Trophoblast cell (in vitro differentiated cells and primary cell): ENCODE data around the gene MPV17L.

ENCODE experiments used
- DNase-seq, 2 donors: peaks; one replicate each; pipeline ENCODE4 v3.0.0-alpha.2; 2016
- H2AFZ ChIP-seq: 2 replicates; pipeline ENCODE4 v1.6.1; 2013; ENCODE audit warnings: low read length, moderate library complexity, mild to moderate bottlenecking; ENCODE audit not compliant: insufficient read depth, poor library complexity
- H2AK5ac ChIP-seq: 2 replicates; pipeline ENCODE4 v1.6.1; 2013; ENCODE audit warnings: mild to moderate bottlenecking, low read length
- H2BK120ac ChIP-seq: 2 replicates; pipeline ENCODE4 v1.6.1; 2013; ENCODE audit warnings: low read length, mild to moderate bottlenecking, moderate library complexity; ENCODE audit not compliant: insufficient read depth, poor library complexity
- H2BK12ac ChIP-seq: 2 replicates; pipeline ENCODE4 v1.6.1; 2013; ENCODE audit warnings: mild to moderate bottlenecking, low read length, moderate library complexity
- H2BK5ac ChIP-seq: 2 replicates; pipeline ENCODE4 v1.6.1; 2013; ENCODE audit warnings: low read length, low read depth, moderate library complexity, mild to moderate bottlenecking; ENCODE audit not compliant: poor library complexity
- H3K14ac ChIP-seq: 2 replicates; pipeline ENCODE4 v1.6.1; 2013; ENCODE audit warnings: mild to moderate bottlenecking, low read length
- H3K18ac ChIP-seq: 2 replicates; pipeline ENCODE4 v1.6.1; 2013; ENCODE audit warnings: mild to moderate bottlenecking, low read length
- H3K23ac ChIP-seq: 2 replicates; pipeline ENCODE4 v1.6.1; 2013; ENCODE audit warnings: low read length
- H3K27ac ChIP-seq: 2 replicates; pipeline ENCODE4 v1.5.1; 2013; ENCODE audit warnings: low read depth, mild to moderate bottlenecking, inconsistent platforms, low read length, moderate library complexity
- H3K27me3 ChIP-seq: 2 replicates; pipeline ENCODE4 v1.6.1; 2013; ENCODE audit warnings: inconsistent platforms, mild to moderate bottlenecking, low read length, moderate library complexity; ENCODE audit not compliant: insufficient read depth
- H3K36me3 ChIP-seq, 2 experiments: 1 replicate in 1 of 2; 2 replicates in 1 of 2; pipeline ENCODE4 v1.6.1; 2013; ENCODE audit warnings: low read length in 2 of 2, mild to moderate bottlenecking in 2 of 2, moderate library complexity in 1 of 2; ENCODE audit not compliant: insufficient read depth in 2 of 2, control insufficient read depth in 1 of 2
- H3K4ac ChIP-seq: 2 replicates; pipeline ENCODE4 v1.6.1; 2013; ENCODE audit warnings: low read depth, mild to moderate bottlenecking, low read length, moderate library complexity
- H3K4me1 ChIP-seq, 2 experiments: 1 replicate in 1 of 2; 2 replicates in 1 of 2; pipeline ENCODE4 v1.6.1; 2013; ENCODE audit warnings: low read length in 2 of 2, mild to moderate bottlenecking in 2 of 2, moderate library complexity in 1 of 2; ENCODE audit not compliant: insufficient read depth in 2 of 2, control insufficient read depth in 1 of 2
- H3K4me2 ChIP-seq: 2 replicates; pipeline ENCODE4 v1.6.1; 2013; ENCODE audit warnings: inconsistent platforms, mild to moderate bottlenecking, low read length, moderate library complexity
- H3K4me3 ChIP-seq: 2 replicates; pipeline ENCODE4 v1.5.1; 2013; ENCODE audit warnings: mild to moderate bottlenecking, low read depth, low read length, inconsistent platforms
- H3K79me1 ChIP-seq: one replicate; pipeline ENCODE4 v1.6.1; 2013; ENCODE audit warnings: low read length
- H3K79me2 ChIP-seq: 2 replicates; pipeline ENCODE4 v1.6.1; 2013; ENCODE audit warnings: low read length, mild to moderate bottlenecking; ENCODE audit not compliant: control insufficient read depth, insufficient read depth, poor library complexity
- H3K9ac ChIP-seq: 2 replicates; pipeline ENCODE4 v1.6.1; 2013; ENCODE audit warnings: mild to moderate bottlenecking, low read length
- H3K9me3 ChIP-seq: 2 replicates; pipeline ENCODE4 v1.6.1; 2013; ENCODE audit warnings: low read depth, mild to moderate bottlenecking, control low read depth, inconsistent platforms, low read length; ENCODE audit not compliant: insufficient read depth
- H4K12ac ChIP-seq: 2 replicates; pipeline ENCODE4 v1.6.1; 2013; ENCODE audit warnings: low read depth, mild to moderate bottlenecking, low read length, moderate library complexity
- H4K8ac ChIP-seq: 2 replicates; pipeline ENCODE4 v1.6.1; 2013; ENCODE audit warnings: low read depth, mild to moderate bottlenecking, low read length, moderate library complexity
- H4K91ac ChIP-seq: one replicate; pipeline ENCODE4 v1.6.1; 2013; ENCODE audit warnings: low read depth, mild to moderate bottlenecking, low read length, moderate library complexity
- WGBS: extraction: QIAGEN DNeasy Blood & Tissue Kit; methylation state at CpG from one replicate; pipeline ENCODE4 v1.1.7; 2013; ENCODE audit warnings: missing lambda C conversion rate; ENCODE audit not compliant: insufficient read length, insufficient coverage; ENCODE audit errors: extremely low coverage; 5-methylcytosine and 5-hydroxymethylcytosine counted together

MPV17L gene

GRCh38 chr16:15457958-15458357 lies 62.4 kb downstream of the MPV17L start:
- H2AK5ac ChIP-seq = no peak overlapping the region
- no peak overlapping the region for H3K4me2 ChIP-seq
- H3K79me1 ChIP-seq = no peaks in the 10 kb centered on the region
- no peak overlapping the region for H3K14ac ChIP-seq
- H4K91ac ChIP-seq = no peak overlapping the region
- H3K9me3 ChIP-seq = no peaks in the 10 kb centered on the region
- no peaks in the 10 kb centered on the region for H3K79me2 ChIP-seq
- no peaks in the 10 kb centered on the region for H3K36me3 ChIP-seq
- no peak overlapping the region for H3K23ac ChIP-seq
- no peak for DNase-seq
- H3K18ac ChIP-seq = no peak overlapping the region
- H3K27me3 ChIP-seq = no peaks in the 10 kb centered on the region
- H3K9ac ChIP-seq = no peak overlapping the region
- H3K27ac ChIP-seq = no peak overlapping the region
- H2AFZ ChIP-seq = no peak overlapping the region
- H2BK120ac ChIP-seq = no peak overlapping the region
- H3K4me1 ChIP-seq = no peaks in the 10 kb centered on the region
- no peak overlapping the region for H3K4ac ChIP-seq
- H4K8ac ChIP-seq = no peak overlapping the region
- no peak overlapping the region for H4K12ac ChIP-seq
- H2BK5ac ChIP-seq = no peak overlapping the region
- no peak overlapping the region for H3K4me3 ChIP-seq
- WGBS = no CpG with 5 or more reads among the region's 4 CpGs
- no peak overlapping the region for H2BK12ac ChIP-seq

DNA sequence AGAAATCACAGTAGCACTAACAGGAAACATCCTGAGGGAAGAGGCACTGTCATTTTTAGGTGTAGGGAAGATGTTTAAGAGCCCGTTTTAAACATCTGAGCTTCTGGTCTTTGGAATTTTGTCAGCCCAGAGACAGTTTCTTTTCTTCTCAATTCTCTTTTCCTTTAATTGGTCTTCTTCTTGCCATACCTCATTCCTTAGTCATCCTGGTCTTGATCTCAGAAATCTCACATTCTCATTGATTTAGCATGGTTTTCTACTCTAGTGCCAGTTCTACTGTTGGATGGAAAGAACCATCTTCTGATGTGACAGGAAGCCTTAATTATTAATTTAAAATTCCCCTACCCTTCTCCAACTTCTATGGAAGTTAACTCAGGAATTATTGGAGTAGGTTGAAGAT lies 64.2 kb downstream of the MPV17L start:
- H3K79me1 ChIP-seq = no peaks in the 10 kb centered on the region
- H4K91ac ChIP-seq = no peak overlapping the region
- H2BK12ac ChIP-seq = no peak overlapping the region
- no peak overlapping the region for H3K4me2 ChIP-seq
- no peak overlapping the region for H2AK5ac ChIP-seq
- DNase-seq = no peak
- H4K8ac ChIP-seq = no peak overlapping the region
- H3K9ac ChIP-seq = no peak overlapping the region
- no peaks in the 10 kb centered on the region for H3K36me3 ChIP-seq
- no peak overlapping the region for H3K4ac ChIP-seq
- H3K79me2 ChIP-seq = no peaks in the 10 kb centered on the region
- H2BK5ac ChIP-seq = no peak overlapping the region
- H3K18ac ChIP-seq = no peak overlapping the region
- no peak overlapping the region for H3K23ac ChIP-seq
- no peak overlapping the region for H3K4me3 ChIP-seq
- H2AFZ ChIP-seq = no peak overlapping the region
- no peak overlapping the region for H3K27ac ChIP-seq
- no peak overlapping the region for H3K14ac ChIP-seq
- no peaks in the 10 kb centered on the region for H3K4me1 ChIP-seq
- H2BK120ac ChIP-seq = no peak overlapping the region
- no CpG with 5 or more reads among the region's 1 CpG for WGBS
- no peak overlapping the region for H4K12ac ChIP-seq
- no peaks in the 10 kb centered on the region for H3K27me3 ChIP-seq
- H3K9me3 ChIP-seq = no peaks in the 10 kb centered on the region

- H4K12ac ChIP-seq = no peak overlapping the region
- WGBS = no CpG with 5 or more reads among the region's 3 CpGs
Measured at GRCh38 chr16:15460601-15461000, 65.0 kb downstream of the MPV17L start.

GRCh38 chr16:15461376-15461775 lies 65.8 kb downstream of the MPV17L start:
- Histone ChIP-seq H3K23ac (no peak overlapping the region), H3K14ac (no peak overlapping the region), H3K36me3 (no peaks in the 10 kb centered on the region), H3K18ac (no peak overlapping the region), H2BK120ac (no peak overlapping the region), H2AK5ac (no peak overlapping the region), H4K12ac (no peak overlapping the region), H3K79me2 (no peaks in the 10 kb centered on the region), H4K8ac (no peak overlapping the region), H2BK12ac (no peak overlapping the region), H4K91ac (no peak overlapping the region), H2BK5ac (no peak overlapping the region), H3K4me1 (no peaks in the 10 kb centered on the region), H3K4ac (no peak overlapping the region), H3K27me3 (no peaks in the 10 kb centered on the region), H3K9me3 (no peaks in the 10 kb centered on the region), H3K4me2 (no peak overlapping the region), H3K27ac (no peak overlapping the region), H3K9ac (no peak overlapping the region), H3K4me3 (no peak overlapping the region), H3K79me1 (no peaks in the 10 kb centered on the region), H2AFZ (no peak overlapping the region)
- 100% methylated on average over 2 of the region's 6 CpGs for WGBS
- no peak for DNase-seq

More at GRCh38 chr16:15460601-15461000, 65.0 kb downstream of the MPV17L start:
- no peak overlapping the region for H3K27ac ChIP-seq
- H2BK120ac ChIP-seq = no peak overlapping the region
- H3K18ac ChIP-seq = no peak overlapping the region
- H4K91ac ChIP-seq = no peak overlapping the region
- H3K79me2 ChIP-seq = no peaks in the 10 kb centered on the region
- H2AFZ ChIP-seq = no peak overlapping the region
- H3K36me3 ChIP-seq = no peaks in the 10 kb centered on the region
- no peak overlapping the region for H2BK12ac ChIP-seq
- no peak overlapping the region for H3K14ac ChIP-seq
- H3K23ac ChIP-seq = no peak overlapping the region
- no peak overlapping the region for H4K8ac ChIP-seq
- H3K9ac ChIP-seq = no peak overlapping the region
- H3K4me3 ChIP-seq = no peak overlapping the region
- no peak overlapping the region for H2AK5ac ChIP-seq
- no peaks in the 10 kb centered on the region for H3K79me1 ChIP-seq
- no peak overlapping the region for H3K4me2 ChIP-seq
- no peaks in the 10 kb centered on the region for H3K4me1 ChIP-seq
- H3K27me3 ChIP-seq = no peaks in the 10 kb centered on the region
- no peak overlapping the region for H3K4ac ChIP-seq
- H3K9me3 ChIP-seq = no peaks in the 10 kb centered on the region
- no peak for DNase-seq
- no peak overlapping the region for H2BK5ac ChIP-seq
